Measurements from ENCODE around the gene FUCA1. TPM values are rescaled to one million over a fixed set of nuclear protein-coding genes. Genes with fewer than 3 reads are reported as not detected.

FUCA1 gene
- total RNA-seq, 3 donors from 2014 or later, result 82.2 to 171 (median 159) TPM

GRCh38 chr1:23913212-23913880 is 45.3 kb upstream of the FUCA1 start, which contains the start of gene CNR2:
TSS of gene CNR2 (minus strand) at chr1:23913362. CDS start at chr1:23875617, 37,745 bp downstream.
- ATAC-seq (peak; percentile 39), DNase-seq (peak in 1 of 3 donors; percentile 64)

GRCh38 chr1:23911921-23912320 is 43.8 kb upstream of the FUCA1 start:
- no peak for DNase-seq
- intact Hi-C loops (cut with DNase I, micrococcal nuclease), result loop anchor here in 1 of 2 donors (10.0 kb wide), 1 partner anchor 137 kb away; the partner anchor contains the start of gene PITHD1
- Histone ChIP-seq H3K9me3 (no peaks in the 10 kb centered on the region), H3K4me3 (no peak overlapping the region), H3K36me3 (ENCODE audit: low read depth) (no peaks in the 10 kb centered on the region), H3K4me1 (ENCODE audit: low read depth) (peaks cover 4% of the 10 kb centered on the region)
- no peak for ATAC-seq
- TF ChIP-seq CTCF (IDR thresholded peaks at IDR 0.05), result no peak

More at GRCh38 chr1:23913212-23913880, 45.3 kb upstream of the FUCA1 start, which contains the start of gene CNR2:
- Histone ChIP-seq H3K4me1 (ENCODE audit: low read depth) (peaks cover 4% of the 10 kb centered on the region), H3K36me3 (ENCODE audit: low read depth) (no peaks in the 10 kb centered on the region), H3K9me3 (no peaks in the 10 kb centered on the region), H3K4me3 (no peak within 1 kb of the TSS)
- intact Hi-C loops (cut with DNase I, micrococcal nuclease), result loop anchor here in 1 of 2 donors (10.0 kb wide), 1 partner anchor 139 kb away; the partner anchor contains the start of gene PITHD1
- no peak for TF ChIP-seq CTCF (IDR thresholded peaks at IDR 0.05)

GRCh38 chr1:23910553-23911246 is 42.6 kb upstream of the FUCA1 start:
- no peaks in the 10 kb centered on the region for H3K36me3 ChIP-seq (ENCODE audit: low read depth)
- intact Hi-C loops (cut with DNase I, micrococcal nuclease), result loop anchor here in 1 of 2 donors (10.0 kb wide), 1 partner anchor 136 kb away; the partner anchor contains the start of gene PITHD1
- TF ChIP-seq CTCF (IDR thresholded peaks at IDR 0.05), result no peak
- DNase-seq (no peak), ATAC-seq (no peak)
- no peak overlapping the region for H3K4me3 ChIP-seq
- peaks cover 4% of the 10 kb centered on the region for H3K4me1 ChIP-seq (ENCODE audit: low read depth)
- no peaks in the 10 kb centered on the region for H3K9me3 ChIP-seq

- intact Hi-C loops (cut with DNase I, micrococcal nuclease), result loop anchor here in 1 of 2 donors (10.0 kb wide), 1 partner anchor 135 kb away; the partner anchor contains the start of gene PITHD1
- TF ChIP-seq CTCF (IDR thresholded peaks at IDR 0.05), result no peak
- no peaks in the 10 kb centered on the region for H3K36me3 ChIP-seq (ENCODE audit: low read depth)
- H3K4me1 ChIP-seq (ENCODE audit: low read depth), result peaks cover 4% of the 10 kb centered on the region
- DNase-seq (no peak), ATAC-seq (no peak)
- H3K4me3 ChIP-seq, result no peak overlapping the region
- no peaks in the 10 kb centered on the region for H3K9me3 ChIP-seq
Observed at GRCh38 chr1:23910144-23910543, 42.1 kb upstream of the FUCA1 start.

- no peak for TF ChIP-seq CTCF (IDR thresholded peaks at IDR 0.05)
Observed at GRCh38 chr1:23909412-23909811, 41.3 kb upstream of the FUCA1 start.

More at GRCh38 chr1:23909412-23909811, 41.3 kb upstream of the FUCA1 start:
- Histone ChIP-seq H3K4me3 (no peak overlapping the region), H3K36me3 (ENCODE audit: low read depth) (no peaks in the 10 kb centered on the region), H3K4me1 (ENCODE audit: low read depth) (peaks cover 4% of the 10 kb centered on the region), H3K9me3 (no peaks in the 10 kb centered on the region)
- ATAC-seq (peak; percentile 31), DNase-seq (no peak)
- intact Hi-C loops (cut with DNase I, micrococcal nuclease), result no loop called here
